ENCODE results near the gene ZBED6. TPM values are rescaled to one million over a fixed set of nuclear protein-coding genes. Genes with fewer than 3 reads are reported as not detected.

ZBED6 gene
- total RNA-seq, 1 donor from 2014 or later = 13.6 TPM

DNA sequence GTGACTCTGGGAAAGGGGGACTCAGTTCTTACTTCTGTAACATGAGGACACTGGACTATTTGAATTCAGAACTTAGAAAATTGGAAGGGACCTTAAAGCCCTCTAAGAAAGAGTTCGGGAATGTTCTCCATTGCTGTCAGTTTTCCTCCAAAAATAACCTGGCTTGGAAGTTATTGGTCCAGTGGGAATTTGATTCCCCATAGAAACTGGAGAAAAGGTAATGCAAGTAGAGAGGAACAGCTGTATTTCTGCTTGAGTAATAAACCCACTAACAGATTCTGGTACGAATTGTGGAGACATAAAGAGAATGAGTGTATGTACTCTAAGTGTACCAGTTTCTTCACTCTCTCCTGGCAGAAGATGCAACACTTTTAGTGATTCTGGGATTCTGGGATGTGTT is 1.8 kb downstream of the ZBED6 start:
- no peak for DNase-seq (ENCODE audit: low read depth)
- H3K4me3 ChIP-seq (ENCODE audit: low read depth, low read length) = peak overlapping the region; percentile 90
- TF ChIP-seq, protein P1, sequence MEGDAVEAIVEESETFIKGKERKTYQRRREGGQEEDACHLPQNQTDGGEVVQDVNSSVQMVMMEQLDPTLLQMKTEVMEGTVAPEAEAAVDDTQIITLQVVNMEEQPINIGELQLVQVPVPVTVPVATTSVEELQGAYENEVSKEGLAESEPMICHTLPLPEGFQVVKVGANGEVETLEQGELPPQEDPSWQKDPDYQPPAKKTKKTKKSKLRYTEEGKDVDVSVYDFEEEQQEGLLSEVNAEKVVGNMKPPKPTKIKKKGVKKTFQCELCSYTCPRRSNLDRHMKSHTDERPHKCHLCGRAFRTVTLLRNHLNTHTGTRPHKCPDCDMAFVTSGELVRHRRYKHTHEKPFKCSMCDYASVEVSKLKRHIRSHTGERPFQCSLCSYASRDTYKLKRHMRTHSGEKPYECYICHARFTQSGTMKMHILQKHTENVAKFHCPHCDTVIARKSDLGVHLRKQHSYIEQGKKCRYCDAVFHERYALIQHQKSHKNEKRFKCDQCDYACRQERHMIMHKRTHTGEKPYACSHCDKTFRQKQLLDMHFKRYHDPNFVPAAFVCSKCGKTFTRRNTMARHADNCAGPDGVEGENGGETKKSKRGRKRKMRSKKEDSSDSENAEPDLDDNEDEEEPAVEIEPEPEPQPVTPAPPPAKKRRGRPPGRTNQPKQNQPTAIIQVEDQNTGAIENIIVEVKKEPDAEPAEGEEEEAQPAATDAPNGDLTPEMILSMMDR (conservative IDR thresholded peaks at IDR 0.05; ENCODE audit: low read depth, low read length) = no peak

DNA sequence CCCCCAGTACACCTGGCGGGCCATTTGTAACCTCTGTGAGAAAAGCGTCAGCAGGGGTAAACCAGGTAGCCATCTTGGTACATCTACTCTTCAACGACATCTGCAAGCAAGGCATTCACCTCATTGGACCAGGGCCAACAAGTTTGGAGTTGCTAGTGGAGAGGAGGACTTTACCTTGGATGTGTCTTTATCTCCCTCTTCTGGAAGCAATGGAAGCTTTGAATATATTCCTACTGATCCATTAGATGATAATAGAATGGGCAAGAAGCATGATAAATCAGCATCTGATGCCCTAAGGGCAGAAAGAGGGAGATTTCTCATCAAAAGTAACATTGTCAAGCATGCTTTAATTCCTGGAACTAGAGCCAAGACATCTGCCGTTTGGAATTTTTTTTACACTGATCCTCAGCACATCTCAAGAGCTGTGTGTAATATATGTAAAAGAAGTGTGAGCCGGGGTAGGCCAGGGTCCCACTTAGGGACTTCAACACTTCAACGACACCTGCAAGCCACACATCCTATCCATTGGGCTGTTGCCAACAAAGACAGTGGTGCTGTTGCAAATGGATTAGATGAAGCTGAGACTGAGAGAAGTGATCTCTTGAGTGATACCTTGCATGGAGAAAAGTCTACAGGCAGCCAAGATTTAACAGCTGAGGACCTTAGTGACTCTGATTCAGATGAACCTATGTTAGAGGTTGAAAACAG is 2.7 kb downstream of the ZBED6 start:
- TF ChIP-seq, protein P1 (conservative IDR thresholded peaks at IDR 0.05; ENCODE audit: low read depth, low read length) = peak; percentile 29
- H3K4me3 ChIP-seq (ENCODE audit: low read depth, low read length) = no peak overlapping the region
- no peak for DNase-seq (ENCODE audit: low read depth)

DNA sequence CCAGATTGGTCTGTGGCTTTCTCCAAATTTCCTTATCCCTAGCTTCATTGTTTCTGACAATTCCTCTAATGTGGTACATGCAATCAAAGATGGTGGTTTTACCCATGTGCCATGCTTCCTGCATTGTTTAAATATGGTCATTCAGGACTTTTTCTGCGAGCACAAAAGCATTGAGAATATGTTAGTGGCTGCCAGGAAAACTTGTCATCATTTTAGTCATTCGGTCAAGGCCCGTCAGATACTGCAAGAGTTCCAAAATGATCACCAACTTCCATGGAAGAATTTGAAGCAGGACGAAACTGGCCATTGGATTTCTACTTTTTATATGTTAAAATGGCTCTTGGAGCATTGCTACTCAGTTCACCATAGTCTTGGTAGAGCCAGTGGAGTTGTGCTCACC is 3.7 kb downstream of the ZBED6 start:
- H3K4me3 ChIP-seq (ENCODE audit: low read depth, low read length) = no peak overlapping the region
- TF ChIP-seq, protein P1 (conservative IDR thresholded peaks at IDR 0.05; ENCODE audit: low read depth, low read length) = no peak

DNA sequence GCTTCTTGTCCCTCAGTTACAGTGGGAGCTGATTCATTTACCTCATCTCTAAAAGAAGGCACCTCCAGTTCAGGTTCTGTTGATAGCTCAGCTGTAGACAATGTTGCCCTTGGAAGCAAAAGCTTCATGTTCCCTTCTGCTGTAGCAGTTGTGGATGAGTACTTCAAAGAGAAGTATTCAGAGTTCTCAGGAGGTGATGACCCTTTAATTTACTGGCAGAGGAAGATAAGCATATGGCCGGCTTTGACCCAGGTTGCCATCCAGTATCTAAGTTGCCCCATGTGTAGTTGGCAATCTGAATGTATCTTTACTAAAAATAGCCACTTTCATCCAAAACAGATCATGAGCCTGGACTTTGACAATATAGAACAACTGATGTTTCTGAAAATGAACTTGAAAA is 4.5 kb downstream of the ZBED6 start:
- TF ChIP-seq, protein P1 (conservative IDR thresholded peaks at IDR 0.05; ENCODE audit: low read depth, low read length) = no peak
- H3K4me3 ChIP-seq (ENCODE audit: low read depth, low read length) = no peak overlapping the region
- DNase-seq (ENCODE audit: low read depth) = no peak

More for the DNA sequence above, 3.7 kb downstream of the ZBED6 start:
- no peak for DNase-seq (ENCODE audit: low read depth)

DNA sequence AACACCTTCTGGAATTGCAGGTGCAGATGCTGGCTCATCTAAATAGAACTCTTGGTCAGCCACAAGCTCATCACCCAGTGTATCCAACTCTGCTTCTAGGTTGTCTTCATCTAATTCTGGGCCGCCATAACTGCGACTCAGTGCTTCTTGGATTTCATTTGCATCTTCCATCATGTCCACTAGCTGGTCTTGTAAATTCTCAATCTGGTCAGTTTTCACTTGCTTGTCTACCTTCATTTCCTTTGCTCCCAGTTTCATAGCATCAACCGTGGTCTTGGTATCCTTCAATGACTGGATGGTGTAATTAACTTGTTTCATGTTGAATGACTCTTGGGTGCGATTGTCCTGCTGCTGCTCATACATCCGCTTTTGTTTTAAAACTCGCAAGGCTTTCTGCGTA is 10.3 kb downstream of the ZBED6 start:
- DNase-seq (ENCODE audit: low read depth) = no peak
- TF ChIP-seq, protein P1 (conservative IDR thresholded peaks at IDR 0.05; ENCODE audit: low read depth, low read length) = no peak
- no peak overlapping the region for H3K4me3 ChIP-seq (ENCODE audit: low read depth, low read length)

DNA sequence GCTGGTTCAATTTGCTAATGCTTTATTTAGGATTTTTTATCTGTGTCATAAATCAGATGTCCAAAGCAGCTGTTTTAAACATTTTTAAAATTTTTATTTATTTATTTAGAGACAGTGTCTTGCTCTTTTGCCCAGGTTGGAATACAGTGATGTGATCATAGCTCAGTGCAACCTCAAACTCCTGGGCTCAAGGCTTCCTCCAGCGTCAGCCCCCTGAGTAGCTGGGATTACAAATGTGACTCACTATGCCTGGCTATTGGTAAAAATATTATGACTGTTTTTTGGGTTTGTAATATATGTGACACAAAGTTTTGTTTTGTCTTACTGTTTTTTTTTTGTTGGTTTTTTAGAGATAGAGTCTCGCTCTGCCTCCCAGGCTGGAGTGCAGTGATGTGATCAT is 11.8 kb downstream of the ZBED6 start:
- no peak for DNase-seq (ENCODE audit: low read depth)
- H3K4me3 ChIP-seq (ENCODE audit: low read depth, low read length) = no peak overlapping the region
- TF ChIP-seq, protein P1 (conservative IDR thresholded peaks at IDR 0.05; ENCODE audit: low read depth, low read length) = no peak
